Activated T-helper 1 cell treated with anti-CD3 and anti-CD28 coated beads, Interleukin-12 subunit alpha, Interleukin-12 subunit beta, Interleukin-2, Interleukin-4 antibody, amounts not matched to agents 30 ng/mL and 10 ng/mL and 1 ng/mL, durations not matched to agents 14 hours and 24 hours and 36 hours (primary cell): ENCODE data around the gene TPD52L1. TPM values are rescaled to one million over a fixed set of nuclear protein-coding genes. Genes with fewer than 3 reads are reported as not detected.
"Not testable (repeated sequence)": the region's sequence is repeated elsewhere in the genome, so short reads cannot be mapped to it uniquely, and the experiment has no call there.

Experiments
- DNase-seq: peaks from one replicate; pipeline ENCODE4 v3.0.0; 2021; ENCODE audit warnings: low spot score
- H3K27ac Mint-ChIP-seq: one replicate; pipeline ENCODE4 v1.8.0; 2021; ENCODE audit warnings: mild to moderate bottlenecking, mixed read lengths
- H3K27me3 Mint-ChIP-seq: one replicate; pipeline ENCODE4 v1.8.0; 2022; ENCODE audit warnings: mild to moderate bottlenecking, moderate library complexity, mixed read lengths; ENCODE audit not compliant: insufficient read depth
- H3K36me3 Mint-ChIP-seq: one replicate; pipeline ENCODE4 v1.8.0; 2021; ENCODE audit warnings: low read depth, mixed read lengths
- H3K4me1 Mint-ChIP-seq: one replicate; pipeline ENCODE4 v1.8.0; 2021; ENCODE audit warnings: low read depth, mixed read lengths
- H3K4me3 Mint-ChIP-seq: one replicate; pipeline ENCODE4 v1.8.0; 2021; ENCODE audit warnings: mild to moderate bottlenecking, moderate library complexity, mixed read lengths
- H3K9me3 Mint-ChIP-seq: one replicate; pipeline ENCODE4 v1.8.0; 2021; ENCODE audit warnings: mixed read lengths
- intact Hi-C: fragments of 100-400 bp; cut with micrococcal nuclease; formaldehyde crosslinking; loops from one replicate; pipeline ENCODE4 v1.15.1; 2024
- total RNA-seq: library from RNA; stranded (reverse); gene quantifications from 2 replicates; pipeline ENCODE4 v1.2.3, GENCODE V29; 2022

TPD52L1 gene
- total RNA-seq, 1 donor from 2014 or later, result 0.29 TPM

GRCh38 chr6:125268765-125269164 is 115.2 kb downstream of the TPD52L1 start:
- no peak for DNase-seq
- H3K4me3 Mint-ChIP-seq, result no peak overlapping the region
- H3K9me3 Mint-ChIP-seq, result no peaks in the 10 kb centered on the region
- H3K36me3 Mint-ChIP-seq, result peaks cover 2% of the 10 kb centered on the region
- H3K27ac Mint-ChIP-seq, result no peak overlapping the region
- no peaks in the 10 kb centered on the region for H3K27me3 Mint-ChIP-seq
- no peaks in the 10 kb centered on the region for H3K4me1 Mint-ChIP-seq
- intact Hi-C loops, result no loop called here

GRCh38 chr6:125269328-125269985 is 115.9 kb downstream of the TPD52L1 start:
- intact Hi-C loops, result no loop called here
- Mint-ChIP-seq H3K36me3 (peaks cover 5% of the 10 kb centered on the region), H3K27me3 (no peaks in the 10 kb centered on the region), H3K4me1 (no peaks in the 10 kb centered on the region), H3K4me3 (no peak overlapping the region), H3K27ac (no peak overlapping the region), H3K9me3 (no peaks in the 10 kb centered on the region)
- no peak for DNase-seq

- Mint-ChIP-seq H3K27me3 (no peaks in the 10 kb centered on the region), H3K4me1 (no peaks in the 10 kb centered on the region), H3K4me3 (no peak overlapping the region), H3K36me3 (peaks cover 11% of the 10 kb centered on the region), H3K27ac (no peak overlapping the region), H3K9me3 (no peaks in the 10 kb centered on the region)
- no peak for DNase-seq
- intact Hi-C loops, result no loop called here
Measured at GRCh38 chr6:125270380-125270779, 116.8 kb downstream of the TPD52L1 start.

- peaks cover 8% of the 10 kb centered on the region for H3K4me1 Mint-ChIP-seq
- peaks cover 19% of the 10 kb centered on the region for H3K36me3 Mint-ChIP-seq
- no peak overlapping the region for H3K4me3 Mint-ChIP-seq
- H3K27me3 Mint-ChIP-seq, result no peaks in the 10 kb centered on the region
- intact Hi-C loops, result no loop called here
- DNase-seq, result no peak
- H3K27ac Mint-ChIP-seq, result no peak overlapping the region
- no peaks in the 10 kb centered on the region for H3K9me3 Mint-ChIP-seq
Measured at GRCh38 chr6:125271486-125272159, 118.0 kb downstream of the TPD52L1 start.

GRCh38 chr6:125273251-125273650 is 119.7 kb downstream of the TPD52L1 start:
- H3K27ac Mint-ChIP-seq, result no peak overlapping the region
- H3K9me3 Mint-ChIP-seq, result no peaks in the 10 kb centered on the region
- H3K27me3 Mint-ChIP-seq, result no peaks in the 10 kb centered on the region
- H3K4me1 Mint-ChIP-seq, result peaks cover 8% of the 10 kb centered on the region
- DNase-seq, result no peak
- no peak overlapping the region for H3K4me3 Mint-ChIP-seq
- intact Hi-C loops, result no loop called here
- peaks cover 19% of the 10 kb centered on the region for H3K36me3 Mint-ChIP-seq

- Mint-ChIP-seq H3K27ac (no peak overlapping the region), H3K4me3 (no peak overlapping the region), H3K4me1 (peaks cover 14% of the 10 kb centered on the region), H3K36me3 (peaks cover 22% of the 10 kb centered on the region), H3K9me3 (no peaks in the 10 kb centered on the region), H3K27me3 (no peaks in the 10 kb centered on the region)
- DNase-seq, result no peak
- intact Hi-C loops, result no loop called here
Measured at GRCh38 chr6:125273965-125274364, 120.4 kb downstream of the TPD52L1 start.

- no peaks in the 10 kb centered on the region for H3K27me3 Mint-ChIP-seq
- no peak overlapping the region for H3K27ac Mint-ChIP-seq
- H3K9me3 Mint-ChIP-seq, result no peaks in the 10 kb centered on the region
- no peak for DNase-seq
- intact Hi-C loops, result no loop called here
- peaks cover 25% of the 10 kb centered on the region for H3K36me3 Mint-ChIP-seq
- peaks cover 18% of the 10 kb centered on the region for H3K4me1 Mint-ChIP-seq
- H3K4me3 Mint-ChIP-seq, result no peak overlapping the region
Measured at GRCh38 chr6:125274935-125275334, 121.4 kb downstream of the TPD52L1 start.

GRCh38 chr6:125275779-125276178 is 122.2 kb downstream of the TPD52L1 start:
- peaks cover 26% of the 10 kb centered on the region for H3K36me3 Mint-ChIP-seq

GRCh38 chr6:125277838-125278237 is 124.3 kb downstream of the TPD52L1 start:
- H3K9me3 Mint-ChIP-seq, result peaks cover 7% of the 10 kb centered on the region

More at GRCh38 chr6:125275779-125276178, 122.2 kb downstream of the TPD52L1 start:
- no peaks in the 10 kb centered on the region for H3K9me3 Mint-ChIP-seq
- no peak for DNase-seq
- peak overlapping the region; percentile 42 for H3K27ac Mint-ChIP-seq
- intact Hi-C loops, result no loop called here
- H3K4me1 Mint-ChIP-seq, result peaks cover 18% of the 10 kb centered on the region
- no peak overlapping the region for H3K4me3 Mint-ChIP-seq
- H3K27me3 Mint-ChIP-seq, result no peaks in the 10 kb centered on the region

GRCh38 chr6:125279961-125280360 is 126.4 kb downstream of the TPD52L1 start:
- Mint-ChIP-seq H3K27ac (no peak overlapping the region), H3K27me3 (no peaks in the 10 kb centered on the region), H3K9me3 (peaks cover 7% of the 10 kb centered on the region), H3K36me3 (peaks cover 53% of the 10 kb centered on the region), H3K4me3 (no peak overlapping the region), H3K4me1 (peaks cover 18% of the 10 kb centered on the region)
- intact Hi-C loops, result no loop called here
- DNase-seq, result no peak

More at GRCh38 chr6:125277838-125278237, 124.3 kb downstream of the TPD52L1 start:
- H3K36me3 Mint-ChIP-seq, result peaks cover 40% of the 10 kb centered on the region
- H3K4me3 Mint-ChIP-seq, result no peak overlapping the region
- H3K27ac Mint-ChIP-seq, result no peak overlapping the region
- intact Hi-C loops, result no loop called here
- no peak for DNase-seq
- no peaks in the 10 kb centered on the region for H3K27me3 Mint-ChIP-seq
- H3K4me1 Mint-ChIP-seq, result peaks cover 18% of the 10 kb centered on the region

GRCh38 chr6:125280370-125281035 is 126.9 kb downstream of the TPD52L1 start:
- H3K27me3 Mint-ChIP-seq, H3K4me3 Mint-ChIP-seq, H3K27ac Mint-ChIP-seq, DNase-seq, intact Hi-C loops: not testable (repeated sequence)
- Mint-ChIP-seq H3K36me3 (peaks cover 52% of the 10 kb centered on the region), H3K9me3 (peaks cover 11% of the 10 kb centered on the region), H3K4me1 (peaks cover 18% of the 10 kb centered on the region)

- H3K4me1 Mint-ChIP-seq, H3K4me3 Mint-ChIP-seq, H3K27ac Mint-ChIP-seq, DNase-seq, H3K27me3 Mint-ChIP-seq, intact Hi-C loops: not testable (repeated sequence)
- peaks cover 11% of the 10 kb centered on the region for H3K9me3 Mint-ChIP-seq
- H3K36me3 Mint-ChIP-seq, result peaks cover 60% of the 10 kb centered on the region
Measured at GRCh38 chr6:125282470-125282869, 128.9 kb downstream of the TPD52L1 start.

GRCh38 chr6:125285353-125285752 is 131.8 kb downstream of the TPD52L1 start:
- no peak for DNase-seq
- Mint-ChIP-seq H3K4me1 (no peaks in the 10 kb centered on the region), H3K4me3 (no peak overlapping the region), H3K36me3 (peaks cover 72% of the 10 kb centered on the region), H3K27ac (no peak overlapping the region), H3K27me3 (no peaks in the 10 kb centered on the region), H3K9me3 (peaks cover 18% of the 10 kb centered on the region)
- intact Hi-C loops, result no loop called here
